H9 (cell line): ENCODE data around the gene FLACC1. TPM values are rescaled to one million over a fixed set of nuclear protein-coding genes. Genes with fewer than 3 reads are reported as not detected.

ENCODE experiments used
- DNase-seq: peaks from one replicate; pipeline ENCODE4 v3.0.0-alpha.2; 2017
- H2AFZ ChIP-seq: one replicate; pipeline ENCODE4 v1.6.1; 2013; ENCODE audit warnings: mild to moderate bottlenecking, low read length, control low read depth, moderate library complexity
- H2AK5ac ChIP-seq: 2 replicates; pipeline ENCODE4 v1.6.1; 2013; ENCODE audit warnings: low read length, control low read depth, mixed read lengths; ENCODE audit not compliant: insufficient read length
- H2BK120ac ChIP-seq: one replicate; pipeline ENCODE4 v1.6.1; 2013; ENCODE audit warnings: low read depth, mild to moderate bottlenecking, low read length, control low read depth, inconsistent platforms; ENCODE audit not compliant: poor library complexity, severe bottlenecking
- H2BK12ac ChIP-seq: 2 replicates; pipeline ENCODE4 v1.6.1; 2013; ENCODE audit warnings: low read length, control low read depth, mixed read lengths, low read depth; ENCODE audit not compliant: insufficient read length
- H2BK15ac ChIP-seq: 2 replicates; pipeline ENCODE4 v1.6.1; 2013; ENCODE audit warnings: low read depth, low read length, control low read depth
- H2BK20ac ChIP-seq: one replicate; pipeline ENCODE4 v1.6.1; 2013; ENCODE audit warnings: low read depth, mild to moderate bottlenecking, low read length, control low read depth, inconsistent platforms; ENCODE audit not compliant: poor library complexity, severe bottlenecking
- H2BK5ac ChIP-seq: 2 replicates; pipeline ENCODE4 v1.6.1; 2013; ENCODE audit warnings: low read length, control low read depth, mixed read lengths; ENCODE audit not compliant: insufficient read length
- H3K14ac ChIP-seq: 2 replicates; pipeline ENCODE4 v1.6.1; 2013; ENCODE audit warnings: low read length, control low read depth; ENCODE audit not compliant: insufficient read depth
- H3K18ac ChIP-seq: 2 replicates; pipeline ENCODE4 v1.6.1; 2013; ENCODE audit warnings: low read depth, mild to moderate bottlenecking, mixed read lengths, low read length, control low read depth; ENCODE audit not compliant: insufficient read length
- H3K23ac ChIP-seq: 2 replicates; pipeline ENCODE4 v1.6.1; 2013; ENCODE audit warnings: low read length, control low read depth, mixed read lengths, low read depth; ENCODE audit not compliant: insufficient read length
- H3K23me2 ChIP-seq: 2 replicates; pipeline ENCODE4 v1.6.1; 2013; ENCODE audit warnings: low read depth, mild to moderate bottlenecking, mixed read lengths, low read length, control low read depth; ENCODE audit not compliant: insufficient read length, poor library complexity, severe bottlenecking
- H3K27ac ChIP-seq: 2 replicates; pipeline ENCODE4 v1.5.1; 2013; ENCODE audit warnings: low read length, control low read depth, mixed read lengths, low read depth; ENCODE audit not compliant: insufficient read length
- H3K27me3 ChIP-seq: 2 replicates; pipeline ENCODE4 v1.6.1; 2013; ENCODE audit warnings: low read length, control low read depth, inconsistent platforms; ENCODE audit not compliant: insufficient read depth
- H3K4ac ChIP-seq: 2 replicates; pipeline ENCODE4 v1.6.1; 2013; ENCODE audit warnings: low read depth, mild to moderate bottlenecking, control low read depth, inconsistent platforms, low read length, moderate library complexity
- H3K4me1 ChIP-seq: 2 replicates; pipeline ENCODE4 v1.6.1; 2013; ENCODE audit warnings: low read length, control low read depth, inconsistent platforms; ENCODE audit not compliant: insufficient read depth
- H3K4me2 ChIP-seq: 2 replicates; pipeline ENCODE4 v1.6.1; 2013; ENCODE audit warnings: low read length, control low read depth, mixed read lengths; ENCODE audit not compliant: insufficient read length, insufficient read depth
- H3K56ac ChIP-seq: 2 replicates; pipeline ENCODE4 v1.6.1; 2013; ENCODE audit warnings: low read depth, mild to moderate bottlenecking, mixed read lengths, low read length, control low read depth; ENCODE audit not compliant: insufficient read length
- H3K79me1 ChIP-seq: 2 replicates; pipeline ENCODE4 v1.6.1; 2013; ENCODE audit warnings: low read depth, mild to moderate bottlenecking, moderate library complexity, low read length, control low read depth, inconsistent platforms; ENCODE audit not compliant: insufficient read depth, poor library complexity, severe bottlenecking
- H3K79me2 ChIP-seq: 2 replicates; pipeline ENCODE4 v1.6.1; 2013; ENCODE audit warnings: low read length, control low read depth, inconsistent platforms; ENCODE audit not compliant: insufficient read depth
- H3K9ac ChIP-seq: 2 replicates; pipeline ENCODE4 v1.6.1; 2013; ENCODE audit warnings: low read length, control low read depth, mixed read lengths; ENCODE audit not compliant: insufficient read length; ENCODE audit errors: extremely low read depth
- H3K9me3 ChIP-seq: one replicate; pipeline ENCODE4 v1.6.1; 2013; ENCODE audit warnings: low read depth, low read length, inconsistent platforms; ENCODE audit not compliant: control insufficient read depth
- H3T11ph ChIP-seq: one replicate; pipeline ENCODE4 v1.6.1; 2013; ENCODE audit warnings: mild to moderate bottlenecking, low read length, control low read depth, inconsistent platforms
- H4K20me1 ChIP-seq: one replicate; pipeline ENCODE4 v1.6.1; 2013; ENCODE audit not compliant: control insufficient read depth, insufficient read length, insufficient read depth
- H4K5ac ChIP-seq: 2 replicates; pipeline ENCODE4 v1.6.1; 2013; ENCODE audit warnings: low read depth, mild to moderate bottlenecking, mixed read lengths, low read length, control low read depth; ENCODE audit not compliant: insufficient read length
- H4K8ac ChIP-seq: replicated peaks from 2 replicates; pipeline ENCODE4 v1.6.1; 2013; ENCODE audit warnings: low read length, control low read depth, mixed read lengths, low read depth; ENCODE audit not compliant: insufficient read length
- H4K91ac ChIP-seq: 2 replicates; pipeline ENCODE4 v1.6.1; 2013; ENCODE audit warnings: low read depth, mild to moderate bottlenecking, moderate library complexity, mixed read lengths, low read length, control low read depth; ENCODE audit not compliant: insufficient read length
- H3K27ac Mint-ChIP-seq, 3 experiments: 2 replicates in 2 of 3; 3 replicates in 1 of 3; pipeline ENCODE4 v1.8.0; 2020 to 2021; ENCODE audit warnings: mixed read lengths in 3 of 3, mild to moderate bottlenecking in 1 of 3, moderate library complexity in 1 of 3
- H3K27me3 Mint-ChIP-seq: 2 replicates; pipeline ENCODE4 v1.8.0; 2021; ENCODE audit warnings: low read depth, mild to moderate bottlenecking, moderate library complexity, mixed read lengths
- H3K36me3 Mint-ChIP-seq, 3 experiments: 2 replicates in 2 of 3; 3 replicates in 1 of 3; pipeline ENCODE4 v1.8.0; 2020 to 2021; ENCODE audit warnings: low read depth in 3 of 3, mixed read lengths in 3 of 3; ENCODE audit not compliant: insufficient read depth in 1 of 3
- H3K4me1 Mint-ChIP-seq, 2 experiments: 2 replicates each; pipeline ENCODE4 v1.8.0; 2020; ENCODE audit warnings: mixed read lengths in 2 of 2
- H3K4me3 Mint-ChIP-seq, 2 experiments: 2 replicates in 1 of 2; 3 replicates in 1 of 2; pipeline ENCODE4 v1.8.0; 2020 to 2021; ENCODE audit warnings: mild to moderate bottlenecking in 2 of 2, mixed read lengths in 2 of 2, moderate library complexity in 1 of 2
- H3K9me3 Mint-ChIP-seq, 2 experiments: 2 replicates in 1 of 2; 3 replicates in 1 of 2; pipeline ENCODE4 v1.8.0; 2020; ENCODE audit warnings: mild to moderate bottlenecking in 2 of 2, mixed read lengths in 2 of 2, moderate library complexity in 1 of 2
- CTCF ChIP-seq: fragments of 200-600 bp; sonication (generic); conservative IDR thresholded peaks from 3 replicates; pipeline ENCODE4 v1.8.0; 2021; ENCODE audit warnings: antibody characterized with exemption, mild to moderate bottlenecking
- WGBS: extraction: QIAGEN DNeasy Blood & Tissue Kit; methylation state at CpG from one replicate; pipeline ENCODE4 v1.1.7; 2013; ENCODE audit warnings: missing lambda C conversion rate, low lambda C conversion rate, mixed read lengths; ENCODE audit not compliant: insufficient read length; ENCODE audit errors: extremely low coverage; 5-methylcytosine and 5-hydroxymethylcytosine counted together
- total RNA-seq: library from RNA; stranded (reverse); gene quantifications from 2 replicates; pipeline ENCODE4 v1.2.1, GENCODE V29; 2021

Gene FLACC1
- total RNA-seq, 1 experiment from 2014 or later = 0.42 TPM

DNA sequence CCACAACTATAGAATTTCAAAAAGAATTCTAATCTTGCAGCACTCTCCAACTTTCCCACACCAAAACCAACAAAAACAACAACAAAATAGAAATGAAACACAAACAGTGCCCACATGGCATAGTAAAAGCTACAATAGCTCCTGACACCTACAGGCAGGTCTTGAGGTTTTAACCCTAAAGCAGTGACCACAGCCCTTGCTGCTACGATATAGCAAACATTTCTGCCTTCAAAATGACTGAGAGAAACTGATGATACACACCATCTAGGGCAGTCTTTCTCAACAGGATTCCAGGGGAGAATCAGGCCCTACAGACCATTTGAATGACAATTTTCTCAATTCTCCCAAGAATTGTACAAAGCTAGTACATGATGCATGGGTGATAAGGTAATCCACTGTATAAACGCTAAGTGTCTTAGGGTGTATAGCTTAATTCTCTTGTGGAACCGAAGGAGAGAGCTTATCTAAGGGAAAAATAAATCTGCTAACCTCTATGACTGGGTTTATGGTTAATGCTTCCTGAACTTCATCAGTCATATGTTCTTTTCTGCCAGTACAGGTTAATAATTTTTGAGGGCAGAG is 47.6 kb upstream of the FLACC1 start:
- no peak overlapping the region for H2BK15ac ChIP-seq
- no peaks in the 10 kb centered on the region for H3K79me1 ChIP-seq
- H3K27me3 ChIP-seq = no peaks in the 10 kb centered on the region
- no peak overlapping the region for H3K23ac ChIP-seq
- no peaks in the 10 kb centered on the region for H3K9me3 Mint-ChIP-seq
- H3K9me3 ChIP-seq = no peaks in the 10 kb centered on the region
- no peak overlapping the region for H4K91ac ChIP-seq
- H4K20me1 ChIP-seq = no peaks in the 10 kb centered on the region
- no peak overlapping the region for H3K18ac ChIP-seq
- H2AFZ ChIP-seq = no peak overlapping the region
- H3K27ac ChIP-seq = no peak overlapping the region
- no peaks in the 10 kb centered on the region for H3K79me2 ChIP-seq
- no peak overlapping the region for H3K4ac ChIP-seq
- H3K27ac Mint-ChIP-seq = peak overlapping the region in 2 of 3 experiments; percentile 4 to 5; a peak in 2 of 7 replicates
- no peak overlapping the region for H2BK20ac ChIP-seq
- no peaks in the 10 kb centered on the region for H3K27me3 Mint-ChIP-seq
- H2BK12ac ChIP-seq = no peak overlapping the region
- WGBS = no CpG with 5 or more reads among the region's 3 CpGs
- no peak overlapping the region for H4K5ac ChIP-seq
- H3T11ph ChIP-seq = no peak overlapping the region
- no peaks in the 10 kb centered on the region for H3K4me1 ChIP-seq
- no peak overlapping the region for H4K8ac ChIP-seq
- no peak overlapping the region for H2BK5ac ChIP-seq
- no peak overlapping the region for H3K56ac ChIP-seq
- no peak for DNase-seq
- H3K4me1 Mint-ChIP-seq = 0 out of 4 replicates have a peak, but pooled peaks cover 0 to 3% of the 10 kb centered on the region in 2 experiments
- TF ChIP-seq CTCF = no peak
- H2AK5ac ChIP-seq = no peak overlapping the region
- no peak overlapping the region for H2BK120ac ChIP-seq
- H3K36me3 Mint-ChIP-seq = no peaks in the 10 kb centered on the region
- H3K14ac ChIP-seq = no peak overlapping the region
- H3K23me2 ChIP-seq = no peaks in the 10 kb centered on the region
- no peak overlapping the region for H3K4me3 Mint-ChIP-seq
- no peak overlapping the region for H3K9ac ChIP-seq
- H3K4me2 ChIP-seq = no peak overlapping the region
